ENCODE results near the gene STRADA.
A peak's percentile ranks its signal among the peaks of the same experiment; 100 is the strongest.

Gene STRADA

DNA sequence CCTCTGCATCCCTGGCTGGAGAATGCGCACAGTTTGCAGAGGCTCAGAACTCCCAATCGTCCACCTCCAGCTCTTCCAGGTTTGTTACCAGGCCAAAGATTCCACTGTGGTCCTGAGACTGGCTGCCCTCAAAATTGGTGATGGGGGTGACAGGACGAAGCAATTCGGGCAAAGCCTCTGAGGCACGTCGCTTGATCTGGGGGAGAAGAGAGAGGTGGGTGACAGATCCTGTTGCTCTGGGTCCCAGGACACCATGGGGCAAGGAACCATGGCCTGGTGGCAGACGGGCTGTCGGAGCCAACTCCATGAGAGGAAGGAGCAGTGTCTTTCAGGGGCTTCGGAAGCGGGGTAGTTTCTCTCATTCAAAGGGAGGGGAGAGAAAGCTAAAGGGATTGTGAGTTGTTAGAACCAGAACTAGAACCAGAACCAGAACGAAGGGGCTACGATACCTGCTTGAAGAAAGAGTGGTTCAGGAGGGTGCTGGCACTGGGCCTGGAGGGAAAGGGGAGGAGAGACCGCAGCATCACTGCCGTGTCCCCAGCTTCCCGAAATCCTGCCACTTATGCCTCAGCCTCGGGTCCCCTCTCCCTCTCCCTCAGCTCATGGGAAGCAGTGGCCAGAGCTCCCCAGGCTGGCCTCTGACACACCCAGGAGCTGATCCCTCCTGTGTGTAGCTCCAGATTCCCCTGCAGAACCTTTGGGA lies 37.9 kb downstream of the STRADA start:
- DNase-seq: peak in 2 of 10 donors; percentile 57 to 69
- intact Hi-C loops (cut with DNase I): loop anchor here (5.0 kb wide), 1 partner anchor 39 kb away; the partner anchor contains the start of gene STRADA

DNA sequence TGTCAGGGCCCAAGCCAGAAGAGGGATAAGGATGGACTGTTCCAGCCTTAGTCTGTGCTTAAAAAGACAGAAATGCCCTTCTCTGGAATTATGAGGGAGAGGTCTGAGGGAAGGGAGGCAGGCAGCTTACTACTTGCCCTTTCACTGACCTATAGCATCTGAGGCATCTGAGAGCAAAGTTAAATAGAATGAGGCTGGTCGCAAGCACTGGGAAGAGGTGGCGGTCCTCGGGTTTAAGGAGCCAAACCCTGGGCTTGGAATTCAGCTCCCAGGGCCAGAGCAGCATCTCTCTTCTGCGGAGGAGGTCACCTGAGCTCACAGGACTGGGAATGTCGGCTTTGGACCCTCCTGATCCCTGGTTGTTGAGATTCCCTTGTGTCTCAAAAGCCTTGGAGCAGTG lies 38.6 kb downstream of the STRADA start:
- DNase-seq: no peak
- intact Hi-C loops (cut with DNase I): loop anchor here (5.0 kb wide), 1 partner anchor 39 kb away; the partner anchor contains the start of gene STRADA

DNA sequence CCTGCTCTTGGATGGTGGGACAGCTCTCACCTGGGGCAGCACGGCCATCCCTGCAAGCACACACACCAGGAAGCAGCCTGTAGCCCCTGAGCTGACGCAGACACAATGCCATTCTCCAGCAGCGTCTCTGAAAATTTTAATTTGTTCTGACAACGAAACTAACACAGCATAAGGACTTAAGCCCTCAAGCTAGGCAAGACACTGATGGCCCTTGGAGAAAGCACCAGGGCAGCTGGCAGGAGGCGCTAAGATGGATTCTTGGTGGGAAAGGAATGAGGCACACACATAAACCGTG lies 38.9 kb downstream of the STRADA start:
- peak in 1 of 10 donors; percentile 56 for DNase-seq
- intact Hi-C loops (cut with DNase I): loop anchor here (5.0 kb wide), 1 partner anchor 40 kb away; the partner anchor contains the start of gene STRADA

DNA sequence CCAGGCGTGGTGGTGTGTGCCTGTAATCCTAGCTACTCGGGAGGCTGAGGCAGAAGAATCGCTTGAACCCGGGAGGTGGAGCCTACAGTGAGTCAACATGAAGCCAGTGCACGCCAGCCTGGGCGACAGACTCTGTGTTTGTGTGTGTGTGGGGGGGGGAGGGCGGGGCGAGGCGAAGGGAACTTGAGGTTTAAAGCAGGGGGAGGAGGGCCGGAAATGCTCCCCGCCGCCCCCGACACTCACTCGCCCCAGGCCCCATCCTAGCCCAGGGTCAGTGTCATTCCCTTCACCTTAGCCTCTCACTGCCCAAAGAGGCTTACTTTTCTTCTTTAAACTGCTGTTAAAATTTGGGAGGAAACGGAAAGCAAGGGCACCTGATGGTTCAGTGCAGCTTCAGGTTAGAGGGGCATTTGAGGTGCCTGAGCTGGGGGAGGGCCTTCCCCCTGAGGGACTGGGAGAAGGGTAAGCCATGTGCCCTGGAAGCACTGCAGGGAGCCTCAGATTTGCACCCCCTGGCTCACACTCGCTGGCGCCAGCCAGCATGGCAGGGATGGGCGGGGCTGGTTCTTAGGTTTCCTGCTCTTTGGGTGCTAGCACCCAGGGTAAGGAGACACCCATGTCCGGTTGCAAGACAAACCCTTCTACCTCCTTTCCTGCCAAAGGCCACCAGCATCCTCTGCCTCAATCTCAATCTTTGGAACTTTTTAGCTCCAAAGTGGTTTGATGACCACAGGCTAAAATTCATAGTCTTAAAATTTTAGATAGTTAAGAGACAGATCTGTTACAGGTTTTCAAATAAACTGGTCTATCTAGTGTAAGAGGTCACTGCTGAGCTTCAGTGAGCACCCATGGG lies 39.5 kb downstream of the STRADA start:
- intact Hi-C loops (cut with DNase I): loop anchor here (5.0 kb wide), 1 partner anchor 40 kb away; the partner anchor contains the start of gene STRADA
- DNase-seq: peak in 2 of 10 donors; percentile 83 to 86

DNA sequence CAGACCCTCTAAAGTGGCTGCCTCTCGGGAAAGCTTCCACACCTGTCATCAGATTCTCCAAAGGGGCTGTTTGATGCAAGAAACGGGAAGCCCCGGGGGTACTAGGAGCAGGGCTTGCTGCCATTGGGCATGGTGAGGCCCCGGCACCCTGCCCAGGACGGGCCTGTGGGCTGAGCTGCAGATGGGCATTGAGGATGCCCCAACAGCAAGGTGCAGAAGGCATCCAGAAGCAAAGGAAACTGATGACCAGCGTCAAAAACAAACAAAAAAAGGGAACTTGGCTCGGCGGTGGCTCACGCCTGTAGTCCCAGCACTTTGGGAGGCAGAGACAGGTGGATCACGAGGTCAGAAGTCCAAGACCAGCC lies 40.2 kb downstream of the STRADA start:
- intact Hi-C loops (cut with DNase I): loop anchor here (5.0 kb wide), 1 partner anchor 41 kb away; the partner anchor contains the start of gene STRADA
- DNase-seq: no peak

DNA sequence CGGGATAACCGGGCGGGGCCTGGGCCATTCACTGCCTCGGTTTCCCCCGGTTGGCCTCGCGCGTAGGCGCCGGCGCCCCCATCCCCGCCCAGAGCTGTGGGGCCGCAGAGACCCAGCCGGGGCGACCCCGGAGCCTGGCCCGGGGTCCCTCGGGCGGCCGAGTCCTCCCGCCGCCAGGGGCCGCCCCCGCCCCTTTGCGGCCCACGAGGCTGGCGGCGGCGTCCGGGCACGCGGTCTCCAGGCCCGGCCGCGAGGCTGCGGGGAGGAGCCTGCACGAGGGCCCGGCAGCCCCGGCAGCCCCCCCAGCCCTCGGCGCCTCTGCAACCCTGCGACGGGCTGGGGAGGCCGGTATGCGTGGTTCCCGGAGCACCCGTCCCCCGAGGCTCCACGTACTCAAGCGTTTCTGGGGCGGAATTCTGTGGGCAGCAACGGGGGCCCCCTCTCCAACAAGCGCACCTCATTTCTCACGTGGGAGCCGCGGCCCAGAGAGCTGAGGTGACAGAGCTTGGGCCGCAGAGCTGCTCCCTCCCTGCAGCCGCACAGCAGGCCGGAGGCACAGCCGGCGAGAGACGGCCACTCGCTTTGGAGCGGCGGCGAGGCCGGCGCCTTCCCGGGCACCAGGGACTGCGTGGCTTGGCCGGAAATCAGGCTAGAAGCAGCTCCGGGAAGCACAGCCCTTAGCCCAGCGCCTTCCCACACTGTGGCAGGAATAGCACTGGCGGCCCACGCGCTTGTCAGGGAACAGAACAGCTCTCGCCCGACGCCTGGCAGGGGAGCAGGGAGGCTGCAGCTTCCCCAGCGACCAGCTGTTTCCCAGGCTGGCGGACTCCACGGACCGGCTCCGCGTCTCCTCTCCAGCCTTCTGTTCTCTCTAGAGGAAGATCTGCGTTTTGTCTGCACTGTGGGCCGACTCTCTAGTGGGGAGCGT lies 40.8 kb downstream of the STRADA start:
- intact Hi-C loops (cut with DNase I): loop anchor here (5.0 kb wide), 1 partner anchor 42 kb away; the partner anchor contains the start of gene STRADA
- DNase-seq: peak; percentile 45 to 98 (median 84)

DNA sequence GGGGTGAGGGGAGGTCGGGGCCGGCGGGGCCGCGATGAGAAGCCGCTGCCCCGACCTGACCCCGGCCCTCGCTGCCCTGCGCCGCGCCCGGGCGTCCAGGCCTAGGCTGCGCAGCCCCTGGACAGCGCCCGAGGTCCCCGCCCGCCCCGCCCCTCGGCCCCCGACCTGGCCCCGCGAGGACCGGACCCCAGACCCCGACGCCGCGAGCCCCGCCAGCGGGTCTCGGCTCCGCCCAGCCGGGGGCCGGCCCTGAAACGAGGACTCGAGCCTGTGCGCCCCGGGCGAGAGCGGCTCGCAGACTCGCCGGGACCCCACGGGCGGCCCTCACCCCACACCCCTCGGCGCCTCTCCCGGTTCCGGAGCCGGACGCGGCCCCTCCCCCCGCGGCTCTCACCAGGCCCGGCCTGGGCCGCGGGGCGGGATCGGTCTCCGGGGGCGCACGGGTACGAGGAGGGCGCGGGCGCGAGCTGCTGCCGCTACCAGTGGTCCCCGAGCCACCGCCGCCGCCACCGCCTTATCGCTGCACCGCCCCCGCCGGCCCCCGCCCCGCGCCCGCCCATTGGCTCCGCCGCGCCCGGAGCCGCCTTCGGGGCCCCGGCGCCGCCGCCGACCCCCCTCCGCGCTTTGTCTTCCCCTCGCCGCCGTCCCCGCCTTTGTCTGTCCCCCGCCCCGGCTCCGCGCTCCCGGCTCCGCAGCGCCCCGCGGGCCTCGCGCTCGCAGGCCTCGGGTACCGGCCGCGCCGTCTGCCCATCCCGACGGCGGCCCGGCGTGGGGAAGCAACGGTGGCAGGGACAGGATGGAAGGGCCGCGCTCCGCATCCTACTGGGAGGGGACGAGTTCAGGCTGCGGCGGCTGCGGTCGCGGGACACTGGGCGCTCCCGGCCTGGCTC lies 41.7 kb downstream of the STRADA start, which contains the start of gene LIMD2:
LIMD2 (minus strand) TSS at position 488 of the 890 bp plus-strand sequence. CDS start 827 bp downstream, outside the sequence.
- intact Hi-C loops (cut with DNase I): loop anchor here (5.0 kb wide), 2 partner anchors 42 to 78 kb away; partner anchors contain the start of genes MAP3K3 and STRADA

DNA sequence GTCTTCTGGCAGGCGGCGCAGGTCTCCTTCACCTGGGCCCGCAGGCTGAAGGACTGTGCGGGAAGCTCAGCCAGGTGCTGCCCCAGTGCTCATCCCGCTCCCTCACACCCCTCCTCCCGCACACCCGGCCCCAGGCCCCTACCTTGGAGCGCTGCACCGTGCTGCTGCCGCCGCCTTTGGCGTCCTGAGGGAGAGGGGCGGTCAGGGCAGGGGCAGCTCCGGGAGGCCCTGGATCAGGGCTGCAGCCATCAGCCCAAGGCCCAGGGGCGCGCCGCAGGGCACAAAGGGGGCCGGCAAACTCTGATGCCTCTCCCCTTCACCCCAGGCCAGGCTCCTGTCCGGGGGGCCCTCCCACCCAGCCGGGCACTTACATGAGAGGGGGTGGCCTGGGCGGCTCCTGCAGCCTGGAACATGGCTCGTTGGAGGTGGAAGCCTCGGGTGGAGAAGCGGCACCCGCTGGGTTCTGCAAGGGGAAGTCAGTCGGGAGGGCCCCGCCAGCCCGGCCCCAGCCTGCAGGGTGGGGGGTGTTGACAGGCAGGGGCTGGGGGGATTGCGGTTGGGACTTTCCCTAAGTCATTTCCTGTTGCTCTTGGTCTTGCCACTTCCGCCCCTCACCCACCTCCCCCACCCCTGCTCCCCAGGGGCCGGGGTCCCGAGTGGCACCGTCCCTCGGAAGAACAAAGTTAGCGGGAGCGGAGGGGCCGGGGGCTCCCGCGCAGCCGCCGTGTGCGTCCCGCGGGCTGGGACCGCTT lies 42.5 kb downstream of the STRADA start:
- intact Hi-C loops (cut with DNase I): loop anchor here (5.0 kb wide), 1 partner anchor 77 kb away; the partner anchor contains the start of gene MAP3K3
- DNase-seq: peak in 2 of 10 donors; percentile 77 to 90

More for the DNA sequence above, 41.7 kb downstream of the STRADA start, which contains the start of gene LIMD2:
- peak in 3 of 10 donors; percentile 43 to 88 (median 83) for DNase-seq

DNA sequence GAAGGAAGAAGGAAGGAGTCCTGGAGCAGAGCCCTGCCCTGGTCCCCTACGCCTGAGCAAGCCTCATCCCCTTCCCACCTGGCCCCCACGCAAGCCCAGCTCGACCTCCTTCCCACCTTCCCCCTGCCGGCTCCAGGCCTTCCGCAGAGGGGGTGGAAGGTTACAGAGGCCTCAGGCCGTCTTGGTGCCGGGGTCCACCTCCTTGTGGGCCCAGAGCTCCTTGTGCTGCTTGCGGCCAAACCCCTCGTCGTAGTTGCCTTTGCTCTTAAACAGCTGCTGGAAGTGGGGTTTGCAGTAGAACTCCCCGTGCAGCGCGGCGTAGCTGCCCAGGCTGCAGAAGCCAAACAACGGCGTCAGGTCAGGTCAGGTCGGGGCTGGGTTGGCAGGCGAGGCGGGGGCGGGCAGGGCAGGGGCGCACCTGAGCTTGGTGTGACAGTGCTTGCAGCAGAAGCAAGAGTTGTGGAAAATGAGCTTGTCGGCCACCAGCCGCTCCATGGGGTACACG lies 43.2 kb downstream of the STRADA start:
- intact Hi-C loops (cut with DNase I): loop anchor here (5.0 kb wide), 1 partner anchor 76 kb away; the partner anchor contains the start of gene MAP3K3
- DNase-seq: peak in 1 of 10 donors; percentile 77

DNA sequence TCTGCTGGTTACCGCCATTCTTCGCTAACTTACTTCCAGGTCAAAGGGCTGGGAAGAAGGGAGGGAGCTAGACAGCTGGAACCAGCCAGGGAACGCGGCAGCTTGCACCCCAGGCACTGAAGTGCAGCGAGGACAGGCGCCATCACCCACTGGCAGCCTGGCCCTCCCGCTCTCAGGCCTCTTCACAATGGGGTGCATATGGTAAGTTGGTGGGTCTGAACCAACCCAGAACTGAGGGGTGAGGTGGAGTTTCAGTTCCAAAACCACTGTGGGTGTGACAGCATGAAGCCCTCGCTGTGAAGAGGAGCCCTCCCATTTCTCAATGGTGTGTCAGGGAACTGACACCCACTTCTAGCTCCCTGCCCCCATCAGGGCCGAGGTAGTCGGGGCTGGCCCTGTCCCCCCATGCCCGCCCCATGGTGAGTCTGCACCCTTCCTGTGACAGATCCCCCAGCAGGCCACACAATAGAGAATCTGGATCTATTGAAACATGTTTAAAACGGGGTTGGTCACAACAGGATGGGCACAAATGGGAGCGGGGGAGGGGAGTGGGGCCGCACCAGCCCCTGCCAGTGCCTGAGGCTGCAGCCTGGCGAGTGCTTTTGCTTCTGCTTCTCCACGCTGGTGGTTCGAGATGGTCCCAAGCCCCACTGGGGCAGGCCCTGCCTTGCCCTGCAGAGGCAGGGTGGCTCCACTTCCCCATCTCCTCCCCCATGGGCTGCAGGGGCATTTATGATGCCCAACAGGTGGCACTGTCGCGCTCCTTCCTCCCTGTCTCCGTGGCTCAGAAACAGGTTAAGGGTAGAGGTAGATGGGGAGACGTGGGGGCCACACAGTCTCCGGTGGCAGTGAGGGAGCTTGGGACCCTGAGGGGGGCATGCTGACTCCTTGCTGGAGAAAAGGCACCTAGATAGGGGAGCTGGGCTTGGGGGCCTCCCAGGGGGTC lies 44.0 kb downstream of the STRADA start:
- intact Hi-C loops (cut with DNase I): loop anchor here (5.0 kb wide), 1 partner anchor 75 kb away; the partner anchor contains the start of gene MAP3K3
- DNase-seq: peak in 1 of 10 donors; percentile 81

DNA sequence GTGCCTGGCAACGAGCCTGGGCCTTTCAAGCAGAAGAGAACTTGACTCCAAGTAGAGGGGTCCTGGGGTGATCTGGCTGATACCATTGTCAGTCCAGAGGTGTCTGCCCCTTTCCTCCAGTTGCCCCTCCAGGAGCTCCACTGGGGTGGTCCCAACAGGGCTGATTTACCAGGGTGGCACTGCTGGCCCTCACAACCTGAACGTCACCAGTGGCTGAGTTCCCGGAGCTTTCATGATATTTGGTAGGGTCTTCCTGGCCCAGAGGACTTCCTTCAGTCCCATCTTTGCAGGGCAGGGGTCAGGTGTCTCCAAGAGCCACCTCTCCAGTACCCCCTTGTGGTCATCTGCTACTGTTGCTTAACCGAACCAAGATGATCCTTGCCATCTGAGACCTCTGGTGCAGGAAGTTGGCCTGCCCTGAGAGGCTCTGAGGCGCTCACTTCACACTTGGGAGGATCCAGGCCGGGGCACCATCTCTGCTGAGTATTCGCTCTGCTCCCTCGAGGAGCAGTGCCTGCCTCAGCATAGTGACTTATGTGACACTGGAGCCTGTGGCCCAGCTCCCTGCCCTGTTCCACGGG lies 45.1 kb downstream of the STRADA start:
- intact Hi-C loops (cut with DNase I): loop anchor here (5.0 kb wide), 1 partner anchor 74 kb away; the partner anchor contains the start of gene MAP3K3
- DNase-seq: no peak

DNA sequence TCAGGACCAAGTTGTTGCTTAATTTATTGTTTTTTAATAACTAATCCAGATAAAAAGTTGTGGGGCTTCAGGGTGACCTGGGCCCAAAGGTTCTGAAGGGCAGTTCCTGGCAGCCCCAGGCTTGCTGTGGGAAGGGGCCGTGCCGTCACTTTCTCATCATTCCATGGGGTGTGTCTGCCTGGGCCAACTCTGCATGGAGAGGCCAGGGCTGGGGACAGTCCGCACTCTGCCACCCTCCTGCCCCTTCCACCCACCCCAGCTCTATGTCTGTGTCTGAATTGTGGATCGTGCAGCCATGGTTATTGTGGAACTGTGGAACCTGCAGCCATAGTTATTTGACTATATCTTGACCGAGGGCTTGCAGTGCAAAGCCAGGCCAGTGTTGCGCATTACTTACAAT lies 45.7 kb downstream of the STRADA start:
- intact Hi-C loops (cut with DNase I): loop anchor here (5.0 kb wide), 1 partner anchor 74 kb away; the partner anchor contains the start of gene MAP3K3
- peak in 1 of 10 donors; percentile 84 for DNase-seq

DNA sequence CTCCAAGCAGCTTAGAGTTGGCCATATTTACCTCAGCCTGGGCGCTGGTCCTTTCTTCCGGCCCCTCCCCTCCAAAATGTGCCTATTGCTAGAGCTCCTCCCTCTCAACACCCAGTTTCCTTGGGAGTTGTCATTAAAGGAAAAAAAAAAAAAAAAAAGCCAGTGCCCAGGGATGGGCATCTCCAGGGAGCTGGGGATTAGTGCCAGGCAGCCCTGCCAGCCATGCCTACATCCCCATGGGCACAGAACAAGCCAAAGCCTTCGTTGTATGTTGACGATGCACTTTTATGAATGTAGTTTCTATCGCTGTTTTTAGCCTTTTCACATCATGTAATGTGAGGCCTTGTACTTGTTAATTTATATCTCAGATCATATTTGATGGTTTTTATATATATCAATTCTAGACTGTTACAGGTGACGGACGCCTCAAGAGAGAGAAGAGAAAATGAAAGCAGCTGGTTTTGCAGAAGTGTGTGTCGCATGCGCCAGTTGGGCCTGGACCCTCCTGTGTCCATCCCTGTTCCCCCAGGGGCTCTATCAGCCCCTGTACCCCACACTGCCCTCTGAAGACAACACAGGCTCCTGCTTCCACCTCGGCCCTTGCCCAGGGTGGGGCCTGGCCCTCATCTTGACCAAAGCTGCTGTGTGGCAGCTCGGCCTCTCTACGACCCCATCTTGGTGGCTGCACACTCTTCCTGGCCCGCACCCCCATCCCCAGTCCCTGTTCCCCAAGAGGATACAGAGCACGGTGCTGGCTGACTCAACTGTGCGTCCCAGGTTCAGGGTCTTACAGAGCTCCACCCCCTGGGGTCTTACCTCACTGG lies 46.4 kb downstream of the STRADA start:
- intact Hi-C loops (cut with DNase I): loop anchor here (5.0 kb wide), 1 partner anchor 73 kb away; the partner anchor contains the start of gene MAP3K3

DNA sequence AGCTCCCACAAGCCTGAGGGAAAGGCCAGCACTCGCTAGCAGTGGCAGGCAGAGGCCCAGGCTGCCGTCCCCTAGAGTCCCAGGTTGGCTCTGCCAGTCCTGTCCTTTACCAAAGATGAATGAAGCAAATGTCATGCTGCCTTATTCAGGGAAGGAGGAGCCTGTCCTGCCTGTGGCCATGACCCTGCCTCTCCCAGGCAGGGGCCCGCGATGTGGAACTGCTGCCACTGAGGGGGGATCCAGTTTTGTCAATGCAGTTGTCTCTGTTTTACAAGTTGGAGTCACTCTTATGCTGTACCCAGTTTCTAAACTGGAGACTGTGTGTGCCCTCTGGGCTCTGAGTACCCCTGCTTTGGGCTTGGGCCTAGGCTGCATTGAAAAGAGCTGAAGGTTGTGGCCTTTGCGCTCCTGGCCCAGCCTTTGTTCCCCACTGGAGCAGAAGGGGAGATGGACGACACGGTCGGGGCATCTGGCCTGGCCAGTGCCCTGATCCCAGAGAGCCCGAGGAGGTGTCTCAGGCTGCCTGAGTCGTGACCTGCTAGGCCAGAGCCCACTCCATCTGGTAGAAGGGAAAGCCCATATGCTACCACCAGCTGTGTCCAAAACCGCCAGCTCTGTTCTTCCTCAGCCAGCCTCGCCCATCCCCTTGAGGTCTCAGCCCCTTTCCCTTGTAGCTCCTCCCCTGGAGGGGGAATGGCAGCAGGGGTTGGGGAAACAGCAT lies 47.2 kb downstream of the STRADA start:
- intact Hi-C loops (cut with DNase I): no loop called here
- no peak for DNase-seq

More for the DNA sequence above, 46.4 kb downstream of the STRADA start:
- DNase-seq: peak in 2 of 10 donors; percentile 81 to 87

Measured in posterior cingulate gyrus (tissue), 11 donors.